Measurements from ENCODE around the gene SLAMF1. TPM values are rescaled to one million over a fixed set of nuclear protein-coding genes. Genes with fewer than 3 reads are reported as not detected.
"Not testable (repeated sequence)": the region's sequence is repeated elsewhere in the genome, so short reads cannot be mapped to it uniquely, and the experiment has no call there.

SLAMF1 gene
- 1.1 and 2.2 TPM in 2 replicates for total RNA-seq (2021)
- percentile 43 among the genes with signal in this experiment for Bru-seq, nascent RNA
- BruChase-seq, experiment 1, labeled RNA remaining after a 2-hour chase, result percentile 34 among the genes with signal in this experiment
- percentile 29 among the genes with signal in this experiment for BruChase-seq, experiment 2, labeled RNA remaining after a 6-hour chase
- long read RNA-seq, full-length matches to known transcripts, result 1 of 3 reads
- long read RNA-seq, partial matches to known transcripts, result 0 of 3 reads
- long read RNA-seq, other reads (novel, unspliced or antisense), result 2 of 3 reads

DNA sequence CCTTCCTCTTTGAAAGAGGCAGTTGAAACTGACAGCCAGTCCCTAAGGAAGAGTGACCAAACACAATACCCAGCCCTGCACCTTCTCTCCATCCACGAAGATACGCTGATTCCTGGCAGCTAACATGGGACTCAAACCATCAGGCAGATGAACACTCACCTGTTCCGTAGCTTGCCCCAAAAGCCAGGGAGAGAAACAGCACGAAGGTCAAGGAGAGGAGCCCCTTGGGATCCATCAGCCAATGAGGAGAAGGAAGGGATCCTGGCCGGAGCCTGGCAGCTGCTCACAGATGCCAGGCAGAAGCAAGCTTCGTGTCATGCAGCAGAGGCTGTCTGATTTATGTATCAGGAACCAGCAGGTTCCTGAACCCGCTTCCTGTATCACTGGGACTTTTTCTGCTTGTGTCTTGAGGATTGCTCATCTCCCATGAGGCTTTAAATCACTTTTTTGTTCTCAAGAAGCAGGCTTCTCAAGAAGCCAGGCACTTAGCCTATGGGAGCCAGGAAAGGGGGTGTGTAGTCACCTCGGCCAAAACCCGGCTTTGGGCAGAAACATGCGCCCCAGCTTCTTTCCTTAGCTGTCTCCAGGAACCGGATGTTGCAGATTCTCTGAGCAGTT is at the start of gene SLAMF1:
Gene SLAMF1, minus strand, starts transcription at position 334 of the 618 bp plus-strand sequence. Its CDS starts 99 bp downstream, at position 235.
- peak; percentile 98 for DNase-seq (ENCODE audit: low spot score)
- Histone ChIP-seq H3K9me3 (ENCODE audit: low read depth, low read length, poor library complexity, severe bottlenecking) (no peaks in the 10 kb centered on the region), H3K4me3 (ENCODE audit: low read depth, low read length, poor library complexity, severe bottlenecking) (peak within 1 kb of the TSS; percentile 5), H3K36me3 (ENCODE audit: insufficient read depth, low read length, poor library complexity, severe bottlenecking) (no peaks in the 10 kb centered on the region), H3K27me3 (replicated peaks; ENCODE audit: insufficient read depth, low read depth, low read length, poor library complexity) (no peaks in the 10 kb centered on the region), H3K27ac (ENCODE audit: low read depth, low read length, poor library complexity, severe bottlenecking) (peak within 1 kb of the TSS; percentile 64), H3K4me1 (ENCODE audit: insufficient read depth, low read length, poor library complexity, severe bottlenecking) (peaks cover 31% of the 10 kb centered on the region)
- BruUV-seq (replicated peaks), result no TSS peak
- TF ChIP-seq, protein P1, sequence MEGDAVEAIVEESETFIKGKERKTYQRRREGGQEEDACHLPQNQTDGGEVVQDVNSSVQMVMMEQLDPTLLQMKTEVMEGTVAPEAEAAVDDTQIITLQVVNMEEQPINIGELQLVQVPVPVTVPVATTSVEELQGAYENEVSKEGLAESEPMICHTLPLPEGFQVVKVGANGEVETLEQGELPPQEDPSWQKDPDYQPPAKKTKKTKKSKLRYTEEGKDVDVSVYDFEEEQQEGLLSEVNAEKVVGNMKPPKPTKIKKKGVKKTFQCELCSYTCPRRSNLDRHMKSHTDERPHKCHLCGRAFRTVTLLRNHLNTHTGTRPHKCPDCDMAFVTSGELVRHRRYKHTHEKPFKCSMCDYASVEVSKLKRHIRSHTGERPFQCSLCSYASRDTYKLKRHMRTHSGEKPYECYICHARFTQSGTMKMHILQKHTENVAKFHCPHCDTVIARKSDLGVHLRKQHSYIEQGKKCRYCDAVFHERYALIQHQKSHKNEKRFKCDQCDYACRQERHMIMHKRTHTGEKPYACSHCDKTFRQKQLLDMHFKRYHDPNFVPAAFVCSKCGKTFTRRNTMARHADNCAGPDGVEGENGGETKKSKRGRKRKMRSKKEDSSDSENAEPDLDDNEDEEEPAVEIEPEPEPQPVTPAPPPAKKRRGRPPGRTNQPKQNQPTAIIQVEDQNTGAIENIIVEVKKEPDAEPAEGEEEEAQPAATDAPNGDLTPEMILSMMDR (conservative IDR thresholded peaks at IDR 0.05; ENCODE audit: low read depth, low read length), result no peak
- no peak for TF ChIP-seq EZH2 (IDR thresholded peaks at IDR 0.05; ENCODE audit: borderline replicate concordance, low read depth, low read length, poor library complexity, severe bottlenecking)
- CTCF ChIA-PET, result interaction anchor here (0.6 kb wide), 1 partner anchor 40 kb away, joined by 3 read pairs; no protein-coding TSS in a partner anchor
- intact Hi-C loops (cut with micrococcal nuclease; ENCODE audit: unreplicated experiment), result loop anchor here (1.0 kb wide), 1 partner anchor 39 kb away; no protein-coding TSS in a partner anchor
- POLR2A ChIA-PET (ENCODE audit: low non-redundant PET), result no interaction called here

- H3K27ac ChIP-seq (ENCODE audit: low read depth, low read length, poor library complexity, severe bottlenecking), result not testable (repeated sequence)
Observed at GRCh38 chr1:160692390-160692789, 45.5 kb upstream of the SLAMF1 start.

DNA sequence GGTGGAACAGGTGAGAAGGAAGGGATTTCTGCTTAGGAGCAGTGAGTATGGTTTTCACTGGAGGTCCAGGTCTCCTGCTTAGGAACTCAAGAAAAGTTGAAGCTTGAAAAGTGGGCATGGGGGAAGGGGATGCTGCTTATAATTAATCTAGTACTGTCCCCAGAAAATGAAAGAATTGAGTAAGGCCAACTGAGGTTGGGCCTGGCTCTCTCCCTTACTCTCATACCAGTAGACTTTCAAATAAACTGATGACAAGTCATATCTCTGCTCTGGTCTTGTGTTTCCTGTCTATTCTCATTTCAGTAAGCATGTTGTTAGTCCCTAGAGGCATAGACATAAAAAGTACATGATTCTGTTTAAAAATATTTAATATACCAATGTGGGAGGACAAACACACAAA is 38.4 kb upstream of the SLAMF1 start:
- no peaks in the 10 kb centered on the region for H3K9me3 ChIP-seq (ENCODE audit: low read depth, low read length, poor library complexity, severe bottlenecking)
- no peak for DNase-seq (ENCODE audit: low spot score)
- H3K4me1 ChIP-seq (ENCODE audit: insufficient read depth, low read length, poor library complexity, severe bottlenecking), result no peaks in the 10 kb centered on the region
- CTCF ChIA-PET, result no interaction called here
- H3K36me3 ChIP-seq (ENCODE audit: insufficient read depth, low read length, poor library complexity, severe bottlenecking), result no peaks in the 10 kb centered on the region
- POLR2A ChIA-PET (ENCODE audit: low non-redundant PET), result no interaction called here
- H3K4me3 ChIP-seq (ENCODE audit: low read depth, low read length, poor library complexity, severe bottlenecking), result no peak overlapping the region
- no peaks in the 10 kb centered on the region for H3K27me3 ChIP-seq (replicated peaks; ENCODE audit: insufficient read depth, low read depth, low read length, poor library complexity)
- TF ChIP-seq EZH2 (IDR thresholded peaks at IDR 0.05; ENCODE audit: borderline replicate concordance, low read depth, low read length, poor library complexity, severe bottlenecking), result no peak
- TF ChIP-seq, protein P1 (conservative IDR thresholded peaks at IDR 0.05; ENCODE audit: low read depth, low read length), result no peak
- H3K27ac ChIP-seq (ENCODE audit: low read depth, low read length, poor library complexity, severe bottlenecking), result no peak overlapping the region
- BruUV-seq (replicated peaks), result no TSS peak
- intact Hi-C loops (cut with micrococcal nuclease; ENCODE audit: unreplicated experiment), result loop anchor here (10.0 kb wide), 1 partner anchor 140 kb away; no protein-coding TSS in a partner anchor

More at GRCh38 chr1:160692390-160692789, 45.5 kb upstream of the SLAMF1 start:
- DNase-seq (ENCODE audit: low spot score), result peak; percentile 37
- H3K4me1 ChIP-seq (ENCODE audit: insufficient read depth, low read length, poor library complexity, severe bottlenecking); BruUV-seq (replicated peaks); H3K4me3 ChIP-seq (ENCODE audit: low read depth, low read length, poor library complexity, severe bottlenecking); H3K36me3 ChIP-seq (ENCODE audit: insufficient read depth, low read length, poor library complexity, severe bottlenecking); H3K9me3 ChIP-seq (ENCODE audit: low read depth, low read length, poor library complexity, severe bottlenecking); H3K27me3 ChIP-seq (replicated peaks; ENCODE audit: insufficient read depth, low read depth, low read length, poor library complexity); CTCF ChIA-PET; POLR2A ChIA-PET (ENCODE audit: low non-redundant PET): not testable (repeated sequence)
- intact Hi-C loops (cut with micrococcal nuclease; ENCODE audit: unreplicated experiment), result loop anchor here (5.0 kb wide), 1 partner anchor 265 kb away; no protein-coding TSS in a partner anchor
- TF ChIP-seq, protein P1 (conservative IDR thresholded peaks at IDR 0.05; ENCODE audit: low read depth, low read length), result peak; percentile 43

All from A673 (cell line).